Psoas muscle (tissue), 8 donors: ENCODE measurements around the gene ISG20. TPM values are rescaled to one million over a fixed set of nuclear protein-coding genes. Genes with fewer than 3 reads are reported as not detected.

ENCODE experiments used
- ATAC-seq, 4 donors: fragments of 200-7000 bp; cut with Tn5 transposase; one replicate each; pipeline ENCODE4 v1.9.1; 2020; ENCODE audit warnings: moderate library complexity in 3 of 4, mild to moderate bottlenecking in 2 of 4
- DNase-seq, 2 donors: peaks; one replicate each; pipeline ENCODE4 v3.0.0-alpha.2; 2020
- H3K27ac ChIP-seq: fragments of 200-600 bp; one replicate; pipeline ENCODE4 v1.8.0; 2022
- H3K27me3 ChIP-seq, 3 donors: fragments of 200-600 bp in 1 of 3; one replicate each; pipeline versions ENCODE4 v1.6.1 to v1.8.0; 2013 to 2022; ENCODE audit warnings: low read length in 2 of 3, mild to moderate bottlenecking in 2 of 3, moderate library complexity in 1 of 3; ENCODE audit not compliant: insufficient read depth in 3 of 3
- H3K36me3 ChIP-seq, 2 donors: fragments of 200-600 bp in 1 of 2; one replicate each; pipeline versions ENCODE4 v1.6.1 to v1.8.0; 2013 to 2022; ENCODE audit warnings: low read depth in 1 of 2, mild to moderate bottlenecking in 1 of 2, moderate library complexity in 1 of 2; ENCODE audit not compliant: insufficient read depth in 1 of 2
- H3K4me1 ChIP-seq: fragments of 200-600 bp; one replicate; pipeline ENCODE4 v1.8.0; 2022
- H3K4me3 ChIP-seq: fragments of 200-600 bp; one replicate; pipeline ENCODE4 v1.8.0; 2022; ENCODE audit warnings: mild to moderate bottlenecking
- H3K9me3 ChIP-seq: fragments of 200-600 bp; one replicate; pipeline ENCODE4 v1.8.0; 2022
- WGBS, 3 donors: extraction: QIAGEN DNeasy Blood & Tissue Kit; methylation state at CpG; one replicate each; pipeline versions ENCODE4 v1.1.6 to v1.1.7; 2013; 5-methylcytosine and 5-hydroxymethylcytosine counted together
- intact Hi-C, 2 donors: fragments of 100-400 bp; cut with DNase I; formaldehyde crosslinking; loops; one replicate each; pipeline versions ENCODE4 v1.11.0 to v1.14.2; 2022
- polyA plus RNA-seq, 3 donors: library from polyadenylated mRNA; stranded (reverse); fragments of 200-250 nt; gene quantifications; one replicate each; pipeline ENCODE4 v1.2.3, GENCODE V29; 2013
- total RNA-seq, 4 donors: library from RNA; stranded (reverse); fragmentation: NEBNext Ultra II Directional in 2 of 4; extraction: Animal tissue kit (Norgen Biotek cat#: 25700) in 2 of 4; gene quantifications; one replicate each; pipeline versions ENCODE4 v1.2.1 to v1.2.4, GENCODE V29; 2021 to 2023
- TF ChIP-seq, protein P1 (sequence below): fragments of 200-600 bp; IDR thresholded peaks from one replicate; pipeline ENCODE4 v1.8.0; 2022; ENCODE audit warnings: antibody characterized with exemption
- donor health status: healthy with polysubstance abuse.
- donor health status: DM: no; HTN: no; CAD: no; lungs with moderate emphysema.
- donor health status: Bipolar disorder and iron deficiency.
- donor health status: healthy.
- donor health status: DM: yes; HTN: yes; CAD: no.
- donor health status: DM: no; HTN: no; CAD: no.
- donor health status: DM: no; HTN: no; CAD: no.
- donor health status: DM: yes; HTN: yes; CAD: no.

Gene ISG20
- total and polyA plus RNA-seq, 7 donors, result 1.1 to 7.4 (median 3.8) TPM

DNA sequence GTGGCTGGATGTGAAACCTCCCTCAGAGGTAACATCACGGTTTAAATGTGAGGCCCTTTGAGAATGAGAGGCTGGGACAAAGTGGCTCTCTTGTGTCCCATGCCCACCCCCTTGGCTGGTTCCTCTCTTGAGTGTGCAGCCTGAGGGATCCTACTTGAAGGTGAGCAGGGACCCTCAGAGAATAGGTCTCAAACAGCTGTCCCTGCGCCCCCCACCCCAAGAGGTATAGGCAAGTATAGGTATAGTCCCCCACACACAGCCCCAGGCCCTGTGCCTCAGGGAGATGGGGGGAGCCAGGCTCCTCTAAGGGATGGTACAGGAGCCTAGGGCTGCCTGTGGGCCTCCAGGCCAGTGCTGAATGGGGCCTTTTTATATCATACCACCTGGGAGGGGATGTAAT lies 61.9 kb downstream of the ISG20 start:
- TF ChIP-seq, protein P1, sequence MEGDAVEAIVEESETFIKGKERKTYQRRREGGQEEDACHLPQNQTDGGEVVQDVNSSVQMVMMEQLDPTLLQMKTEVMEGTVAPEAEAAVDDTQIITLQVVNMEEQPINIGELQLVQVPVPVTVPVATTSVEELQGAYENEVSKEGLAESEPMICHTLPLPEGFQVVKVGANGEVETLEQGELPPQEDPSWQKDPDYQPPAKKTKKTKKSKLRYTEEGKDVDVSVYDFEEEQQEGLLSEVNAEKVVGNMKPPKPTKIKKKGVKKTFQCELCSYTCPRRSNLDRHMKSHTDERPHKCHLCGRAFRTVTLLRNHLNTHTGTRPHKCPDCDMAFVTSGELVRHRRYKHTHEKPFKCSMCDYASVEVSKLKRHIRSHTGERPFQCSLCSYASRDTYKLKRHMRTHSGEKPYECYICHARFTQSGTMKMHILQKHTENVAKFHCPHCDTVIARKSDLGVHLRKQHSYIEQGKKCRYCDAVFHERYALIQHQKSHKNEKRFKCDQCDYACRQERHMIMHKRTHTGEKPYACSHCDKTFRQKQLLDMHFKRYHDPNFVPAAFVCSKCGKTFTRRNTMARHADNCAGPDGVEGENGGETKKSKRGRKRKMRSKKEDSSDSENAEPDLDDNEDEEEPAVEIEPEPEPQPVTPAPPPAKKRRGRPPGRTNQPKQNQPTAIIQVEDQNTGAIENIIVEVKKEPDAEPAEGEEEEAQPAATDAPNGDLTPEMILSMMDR, result no peak
- 89 to 98% (median 96%) methylated on average over 2 of the region's 2 CpGs for WGBS, 3 donors
- ATAC-seq (no peak), DNase-seq (no peak)
- Histone ChIP-seq H3K4me1 (peaks cover 4% of the 10 kb centered on the region), H3K27me3 (peaks cover 0 to 13% (median 2%) of the 10 kb centered on the region in 3 donors), H3K9me3 (no peaks in the 10 kb centered on the region), H3K27ac (no peak overlapping the region), H3K4me3 (no peak overlapping the region), H3K36me3 (no peaks in the 10 kb centered on the region)
- intact Hi-C loops, result no loop called here

DNA sequence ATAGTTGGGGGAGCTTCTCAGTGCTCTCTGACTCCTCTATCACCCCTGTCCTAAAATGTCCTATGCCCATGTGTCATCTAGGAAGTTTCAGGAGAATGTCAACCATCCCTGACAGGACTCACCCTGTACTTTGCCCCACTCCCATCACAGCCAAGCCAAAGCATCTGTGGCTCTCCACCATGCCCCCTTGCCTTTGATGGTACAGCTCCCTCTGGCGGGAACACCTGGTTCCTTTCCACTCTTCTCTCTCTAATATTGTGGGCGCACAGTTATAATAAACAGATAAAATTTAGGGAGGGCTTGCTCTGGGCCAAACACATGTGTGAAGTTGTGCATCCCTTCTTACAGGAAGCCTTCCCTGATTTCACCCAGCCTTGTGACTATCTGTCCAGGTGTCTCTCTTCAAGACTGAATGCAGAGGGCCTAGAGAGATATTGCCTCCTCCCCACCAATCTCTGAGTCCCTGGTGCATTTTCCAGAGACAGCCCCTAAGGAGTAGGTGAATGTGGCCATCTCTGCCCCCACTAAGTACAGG lies 62.8 kb downstream of the ISG20 start:
- Histone ChIP-seq H3K9me3 (no peaks in the 10 kb centered on the region), H3K27me3 (peaks cover 0 to 22% (median 0%) of the 10 kb centered on the region in 3 donors), H3K27ac (no peak overlapping the region), H3K36me3 (no peaks in the 10 kb centered on the region), H3K4me3 (no peak overlapping the region), H3K4me1 (peaks cover 4% of the 10 kb centered on the region)
- TF ChIP-seq, protein P1, result no peak
- 85 to 90% (median 89%) methylated on average over 2 of the region's 2 CpGs for WGBS, 3 donors
- ATAC-seq, result no peak
- intact Hi-C loops, result no loop called here
- DNase-seq, result no peak

DNA sequence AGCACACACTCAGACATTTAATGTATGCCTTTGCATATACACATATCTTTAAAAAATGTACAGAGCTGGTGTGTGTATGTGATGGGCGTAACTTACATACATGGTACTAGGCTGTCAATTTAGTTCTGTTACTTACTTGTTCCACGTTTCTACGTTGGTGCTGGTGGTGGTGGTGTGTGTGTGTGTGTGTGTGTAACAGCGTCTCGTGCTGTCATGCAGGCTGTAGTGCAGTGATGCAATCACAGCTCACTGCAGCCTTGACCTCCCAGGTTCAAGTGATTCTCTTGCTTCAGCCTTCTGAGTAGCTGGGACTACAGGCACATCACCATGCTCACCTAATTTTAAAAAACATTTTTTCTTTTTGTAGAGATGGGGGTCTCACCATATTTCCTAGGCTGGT lies 64.2 kb downstream of the ISG20 start:
- Histone ChIP-seq H3K36me3 (no peaks in the 10 kb centered on the region), H3K4me3 (no peak overlapping the region), H3K27ac (no peak overlapping the region), H3K4me1 (peaks cover 4% of the 10 kb centered on the region), H3K27me3 (peaks cover 0 to 35% (median 0%) of the 10 kb centered on the region in 3 donors), H3K9me3 (no peaks in the 10 kb centered on the region)
- WGBS, 3 donors, result 47 to 57% (median 51%) methylated on average over 5 of the region's 5 CpGs
- DNase-seq (no peak), ATAC-seq (no peak)
- intact Hi-C loops, result no loop called here
- TF ChIP-seq, protein P1, result no peak

DNA sequence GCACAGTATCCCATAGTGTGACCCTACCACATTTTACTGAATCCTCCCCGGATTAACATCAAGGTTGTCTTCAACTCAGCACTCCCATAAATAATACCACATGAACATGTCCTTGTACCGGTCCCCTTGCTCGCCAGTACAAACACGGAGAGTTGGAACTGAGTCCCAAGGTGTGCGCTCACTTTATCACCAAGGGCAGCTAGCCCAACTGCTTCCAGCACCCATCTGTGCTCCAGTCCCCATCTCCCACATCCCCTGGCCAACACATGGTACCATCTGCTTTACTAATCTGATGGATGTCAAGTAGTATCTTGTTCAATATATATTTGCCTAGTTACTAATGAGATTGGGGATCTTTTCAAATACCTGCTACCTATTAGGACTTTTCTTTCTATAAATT lies 64.7 kb downstream of the ISG20 start:
- Histone ChIP-seq H3K4me3 (no peak overlapping the region), H3K9me3 (no peaks in the 10 kb centered on the region), H3K27me3 (peaks cover 0 to 41% (median 0%) of the 10 kb centered on the region in 3 donors), H3K4me1 (peaks cover 4% of the 10 kb centered on the region), H3K36me3 (no peaks in the 10 kb centered on the region), H3K27ac (no peak overlapping the region)
- 86 to 88% (median 87%) methylated on average over 5 of the region's 5 CpGs for WGBS, 3 donors
- intact Hi-C loops, result no loop called here
- DNase-seq, result no peak
- TF ChIP-seq, protein P1, result no peak
- ATAC-seq, result no peak
